HepG2 (cell line): ENCODE results near the gene HIBADH. TPM values are rescaled to one million over a fixed set of nuclear protein-coding genes. Genes with fewer than 3 reads are reported as not detected.

Experiments
- CREB1 ChIP-seq, 2 experiments: fragments of 450-650 bp in 1 of 2; IDR thresholded peaks; 2 replicates each; pipeline ENCODE4 v1.6.1; 2016 to 2017; ENCODE audit warnings: control low read depth in 1 of 2, mild to moderate bottlenecking in 1 of 2, missing compliant biosample characterization in 1 of 2, missing genetic modification characterization in 1 of 2
- HOMEZ ChIP-seq: IDR thresholded peaks from 2 replicates; pipeline ENCODE4 v1.6.1; 2016; ENCODE audit warnings: low read depth
- KMT2B ChIP-seq: IDR thresholded peaks from 2 replicates; pipeline ENCODE4 v1.6.1; 2016; ENCODE audit warnings: missing genetic modification reagents, missing compliant biosample characterization
- PATZ1 ChIP-seq: sonication (generic); formaldehyde crosslinking; IDR thresholded peaks from 2 replicates; pipeline ENCODE4 v1.4.0; 2020; ENCODE audit warnings: missing genetic modification reagents
- PAX8 ChIP-seq: sonication (generic); formaldehyde crosslinking; IDR thresholded peaks from 2 replicates; pipeline ENCODE4 v1.8.0; 2022; ENCODE audit warnings: mild to moderate bottlenecking, missing genetic modification reagents, borderline replicate concordance
- POGZ ChIP-seq: sonication (generic); formaldehyde crosslinking; IDR thresholded peaks from 2 replicates; pipeline ENCODE4 v1.4.0; 2020; ENCODE audit warnings: mild to moderate bottlenecking, missing genetic modification reagents
- POLR2G ChIP-seq: fragments of 200-400 bp; formaldehyde crosslinking; IDR thresholded peaks from 2 replicates; pipeline ENCODE4 v1.6.1; 2018; ENCODE audit warnings: mild to moderate bottlenecking, low read depth, low read length, moderate library complexity
- REPIN1 ChIP-seq: sonication (generic); formaldehyde crosslinking; IDR thresholded peaks from 2 replicates; pipeline ENCODE4 v1.8.0; 2022; ENCODE audit warnings: missing genetic modification reagents, low read depth, mild to moderate bottlenecking, borderline replicate concordance
- SMAD9 ChIP-seq: sonication (generic); formaldehyde crosslinking; IDR thresholded peaks from 2 replicates; pipeline ENCODE4 v1.5.1; 2020; ENCODE audit warnings: mild to moderate bottlenecking, missing genetic modification reagents
- ZMYM3 ChIP-seq: sonication (generic); formaldehyde crosslinking; IDR thresholded peaks from 2 replicates; pipeline ENCODE4 v1.5.1; 2020; ENCODE audit warnings: mild to moderate bottlenecking, missing genetic modification reagents
- ZNF124 ChIP-seq: sonication (generic); formaldehyde crosslinking; IDR thresholded peaks from 2 replicates; pipeline ENCODE4 v1.4.0; 2020; ENCODE audit warnings: missing genetic modification reagents
- ZNF362 ChIP-seq: sonication (generic); formaldehyde crosslinking; IDR thresholded peaks from 2 replicates; pipeline ENCODE4 v1.4.0; 2020; ENCODE audit warnings: missing genetic modification reagents, mild to moderate bottlenecking, borderline replicate concordance
- polyA plus RNA-seq, 8 experiments: library from polyadenylated mRNA; depleted of rRNA in 3 of 8; stranded (reverse) in 7 of 8; unstranded in 1 of 8; fragments of >200 nt; fragmentation: Illumina TruSeq in 4 of 8; extraction: Trizol in 4 of 8; gene quantifications; 2 replicates each; pipeline versions ENCODE4 v1.2.1 to v1.2.3, GENCODE V29; 2011 to 2016; ENCODE audit warnings: low read depth in 4 of 8, missing spikeins in 1 of 8, mixed read lengths in 1 of 8; ENCODE audit not compliant: insufficient read depth in 1 of 8
- total RNA-seq, 5 experiments: library from RNA; depleted of rRNA; stranded (reverse); fragments of >200 nt; fragmentation: Illumina TruSeq; extraction: Trizol; gene quantifications; 2 replicates each; pipeline ENCODE4 v1.2.3, GENCODE V29; 2016; ENCODE audit warnings: low read depth in 1 of 5

The HIBADH gene
- total and polyA plus RNA-seq, 2 of the 13 experiments (the other 11 are each of a cell fraction or from before 2014, with no cell fraction given): 49.9 to 59.5 TPM

- TF ChIP-seq PAX8 (CRISPR knock-in tag): peak; percentile 62; the same call in 1 of the 2 replicates
- 0 out of 2 replicates have a peak, but pooled peaks have one; percentile 42 for TF ChIP-seq HOMEZ (CRISPR knock-in tag)
- TF ChIP-seq SMAD9 (CRISPR knock-in tag): no peak
- 0 out of 2 replicates have a peak, but pooled peaks have one; percentile 37 for TF ChIP-seq POGZ (CRISPR knock-in tag)
- TF ChIP-seq ZNF124: peak; percentile 18; the same call in 1 of the 2 replicates
- peak; percentile 69 for TF ChIP-seq POLR2G
- TF ChIP-seq KMT2B (CRISPR knock-in tag): no peak
- peak; percentile 36; the same call in 1 of the 2 replicates for TF ChIP-seq ZMYM3 (CRISPR knock-in tag)
- TF ChIP-seq ZNF362: peak; percentile 69; the same call in 1 of the 2 replicates
- TF ChIP-seq REPIN1 (CRISPR knock-in tag): peak; percentile 35; the same call in 1 of the 2 replicates
- TF ChIP-seq PATZ1 (CRISPR knock-in tag): peak; percentile 72
- no peak for TF ChIP-seq CREB1 (IDR thresholded peaks at IDR 0.05)
- TF ChIP-seq CREB1 (CRISPR knock-in tag; IDR thresholded peaks at IDR 0.05): peak; percentile 36; the same call in 1 of the 2 replicates
Observed at GRCh38 chr7:27617651-27618381, 44.9 kb downstream of the HIBADH start (continued).
